Left lung (tissue), 10 donors: ENCODE measurements around the gene PALM. TPM values are rescaled to one million over a fixed set of nuclear protein-coding genes. Genes with fewer than 3 reads are reported as not detected.
"Not testable (repeated sequence)": the region's sequence is repeated elsewhere in the genome, so short reads cannot be mapped to it uniquely, and the experiment has no call there.

ENCODE experiments used
- ATAC-seq: fragments of 200-7000 bp; cut with Tn5 transposase; one replicate; pipeline ENCODE4 v1.9.1; 2020; ENCODE audit warnings: moderate library complexity
- DNase-seq, 4 donors: peaks; one replicate each; pipeline ENCODE4 v3.0.0-alpha.2; 2013 to 2020
- H3K27ac ChIP-seq, 2 donors: fragments of 200-600 bp; sonication (generic) in 1 of 2; one replicate each; pipeline versions ENCODE4 v1.5.0 to v1.8.0; 2020 to 2021
- H3K27me3 ChIP-seq, 2 donors: fragments of 200-600 bp; sonication (generic) in 1 of 2; one replicate each; pipeline versions ENCODE4 v1.5.0 to v1.8.0; 2020 to 2021
- H3K36me3 ChIP-seq, 2 donors: fragments of 200-600 bp; sonication (generic) in 1 of 2; one replicate each; pipeline versions ENCODE4 v1.5.0 to v1.8.0; 2020 to 2021
- H3K4me1 ChIP-seq, 2 donors: fragments of 200-600 bp; one replicate each; pipeline ENCODE4 v1.8.0; 2021
- H3K4me3 ChIP-seq, 2 donors: fragments of 200-600 bp; sonication (generic) in 1 of 2; one replicate each; pipeline versions ENCODE4 v1.5.0 to v1.8.0; 2020 to 2021; ENCODE audit warnings: mild to moderate bottlenecking in 1 of 2
- H3K9me3 ChIP-seq, 2 donors: fragments of 200-600 bp; sonication (generic) in 1 of 2; one replicate each; pipeline versions ENCODE4 v1.5.0 to v1.8.0; 2020 to 2021
- intact Hi-C, 2 donors: fragments of 100-400 bp; cut with DNase I; formaldehyde crosslinking; loops; one replicate each; pipeline versions ENCODE4 v1.11.2 to v1.14.2; 2022
- polyA plus RNA-seq, 6 donors: library from polyadenylated mRNA; unstranded; fragments of 120-200 nt; gene quantifications; one replicate each; pipeline ENCODE4 v1.2.1, GENCODE V29; 2013; ENCODE audit not compliant: insufficient read length in 6 of 6
- total RNA-seq, 2 donors: library from RNA; stranded (reverse); fragmentation: NEBNext Ultra II Directional; extraction: Animal tissue kit (Norgen Biotek cat#: 25700); gene quantifications; one replicate each; pipeline ENCODE4 v1.2.1, GENCODE V29; 2021
- TF ChIP-seq, protein P1 (sequence below), 2 donors: fragments of 200-600 bp; sonication (generic) in 1 of 2; IDR thresholded peaks; one replicate each; pipeline versions ENCODE4 v1.5.0 to v1.8.0; 2021; ENCODE audit warnings: antibody characterized with exemption in 2 of 2
- donor health status: DM: no; HTN: yes; CAD: no.
- donor health status: DM: no; HTN: no; CAD: no.

PALM gene
- total and polyA plus RNA-seq, 8 donors, result 30.2 to 59.7 (median 39.8) TPM

DNA sequence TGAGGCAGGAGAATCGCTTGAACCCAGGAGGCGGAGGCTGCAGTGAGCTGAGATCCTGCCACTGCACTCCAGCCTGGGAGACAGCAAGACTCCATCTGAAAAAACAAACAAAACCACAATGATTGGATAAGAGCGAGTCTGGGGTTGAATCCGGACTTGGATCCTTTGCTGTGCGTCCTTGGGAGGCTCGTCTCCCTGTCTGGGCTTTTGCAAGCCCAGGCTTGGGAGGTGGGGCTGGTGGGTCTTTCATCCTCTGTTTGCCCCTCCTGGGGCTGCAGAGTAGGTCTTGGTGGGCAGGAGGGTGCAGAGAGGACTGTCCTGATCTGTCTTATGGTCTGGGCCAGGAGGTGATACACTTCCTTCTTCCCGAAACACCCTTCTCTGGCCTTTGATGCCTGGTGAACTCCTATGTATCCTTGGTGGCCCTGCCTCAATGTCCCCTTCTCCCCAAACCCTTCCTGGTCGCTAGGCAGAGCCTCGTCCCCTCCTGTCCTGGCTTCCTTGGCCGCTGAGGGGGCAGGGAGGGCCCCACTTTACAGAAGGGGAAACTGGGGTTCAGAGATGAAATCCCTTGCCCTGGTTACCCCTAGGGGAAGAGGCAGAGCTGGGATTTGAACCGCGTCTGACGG lies 16.8 kb downstream of the PALM start:
- TF ChIP-seq, protein P1, sequence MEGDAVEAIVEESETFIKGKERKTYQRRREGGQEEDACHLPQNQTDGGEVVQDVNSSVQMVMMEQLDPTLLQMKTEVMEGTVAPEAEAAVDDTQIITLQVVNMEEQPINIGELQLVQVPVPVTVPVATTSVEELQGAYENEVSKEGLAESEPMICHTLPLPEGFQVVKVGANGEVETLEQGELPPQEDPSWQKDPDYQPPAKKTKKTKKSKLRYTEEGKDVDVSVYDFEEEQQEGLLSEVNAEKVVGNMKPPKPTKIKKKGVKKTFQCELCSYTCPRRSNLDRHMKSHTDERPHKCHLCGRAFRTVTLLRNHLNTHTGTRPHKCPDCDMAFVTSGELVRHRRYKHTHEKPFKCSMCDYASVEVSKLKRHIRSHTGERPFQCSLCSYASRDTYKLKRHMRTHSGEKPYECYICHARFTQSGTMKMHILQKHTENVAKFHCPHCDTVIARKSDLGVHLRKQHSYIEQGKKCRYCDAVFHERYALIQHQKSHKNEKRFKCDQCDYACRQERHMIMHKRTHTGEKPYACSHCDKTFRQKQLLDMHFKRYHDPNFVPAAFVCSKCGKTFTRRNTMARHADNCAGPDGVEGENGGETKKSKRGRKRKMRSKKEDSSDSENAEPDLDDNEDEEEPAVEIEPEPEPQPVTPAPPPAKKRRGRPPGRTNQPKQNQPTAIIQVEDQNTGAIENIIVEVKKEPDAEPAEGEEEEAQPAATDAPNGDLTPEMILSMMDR (IDR thresholded peaks at IDR 0.05), result no peak
- Histone ChIP-seq H3K9me3 (no peaks in the 10 kb centered on the region), H3K4me3 (no peak overlapping the region), H3K4me1 (peaks cover 0 to 16% of the 10 kb centered on the region in 2 donors), H3K27me3 (peaks cover 3 to 20% of the 10 kb centered on the region in 2 donors), H3K36me3 (no peaks in the 10 kb centered on the region), H3K27ac (no peak overlapping the region)
- ATAC-seq (no peak), DNase-seq (no peak)
- intact Hi-C loops, result no loop called here

DNA sequence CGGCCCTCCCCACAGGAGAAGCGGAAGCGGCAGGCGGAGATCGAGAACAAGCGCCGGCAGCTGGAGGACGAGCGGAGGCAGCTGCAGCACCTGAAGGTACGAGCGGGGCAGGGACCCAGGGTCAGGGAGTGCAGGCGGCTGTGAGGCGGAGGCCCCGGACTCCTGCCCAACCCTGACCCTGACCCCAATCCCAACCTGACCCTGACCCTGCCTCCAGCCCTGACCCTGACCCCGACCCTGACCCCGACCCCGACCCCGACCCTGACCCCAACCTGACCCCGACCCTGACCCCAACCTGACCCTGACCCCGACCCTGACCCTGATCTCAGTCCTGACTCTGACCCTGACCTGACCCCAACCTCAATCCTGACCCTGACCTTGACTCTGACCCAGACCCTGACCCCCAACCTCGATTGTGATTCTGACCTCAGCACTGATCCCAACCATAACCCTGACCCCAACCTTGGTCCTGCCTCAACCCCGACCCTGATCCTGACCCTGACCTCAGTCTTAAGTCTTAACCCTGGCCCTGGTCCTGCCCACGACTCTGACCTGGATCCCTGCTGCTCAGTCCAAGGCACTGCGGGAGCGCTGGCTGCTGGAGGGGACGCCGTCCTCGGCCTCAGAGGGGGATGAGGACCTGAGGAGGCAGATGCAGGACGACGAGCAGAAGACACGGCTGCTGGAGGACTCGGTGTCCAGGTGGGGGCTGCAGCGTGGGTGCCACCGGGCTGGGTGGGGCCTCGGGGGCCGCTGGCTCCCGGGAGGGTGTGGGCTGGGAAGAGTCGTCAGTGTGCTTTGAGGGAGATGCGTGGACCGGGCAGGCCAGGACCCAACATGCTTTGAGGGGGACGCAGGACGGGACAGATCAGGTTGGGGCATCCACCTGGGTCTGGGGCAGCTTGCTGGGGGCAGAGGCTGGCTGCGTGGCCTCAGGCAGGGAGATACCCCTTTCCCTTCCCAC lies 18.5 kb downstream of the PALM start:
- Histone ChIP-seq H3K27me3 (peaks cover 0 to 6% of the 10 kb centered on the region in 2 donors), H3K4me3 (no peak overlapping the region), H3K36me3 (no peaks in the 10 kb centered on the region), H3K27ac (peak overlapping the region; percentile 30 to 67), H3K4me1 (peaks cover 0 to 16% of the 10 kb centered on the region in 2 donors), H3K9me3 (no peaks in the 10 kb centered on the region)
- ATAC-seq, result no peak
- TF ChIP-seq, protein P1 (IDR thresholded peaks at IDR 0.05), result no peak
- no peak for DNase-seq
- intact Hi-C loops, result no loop called here

DNA sequence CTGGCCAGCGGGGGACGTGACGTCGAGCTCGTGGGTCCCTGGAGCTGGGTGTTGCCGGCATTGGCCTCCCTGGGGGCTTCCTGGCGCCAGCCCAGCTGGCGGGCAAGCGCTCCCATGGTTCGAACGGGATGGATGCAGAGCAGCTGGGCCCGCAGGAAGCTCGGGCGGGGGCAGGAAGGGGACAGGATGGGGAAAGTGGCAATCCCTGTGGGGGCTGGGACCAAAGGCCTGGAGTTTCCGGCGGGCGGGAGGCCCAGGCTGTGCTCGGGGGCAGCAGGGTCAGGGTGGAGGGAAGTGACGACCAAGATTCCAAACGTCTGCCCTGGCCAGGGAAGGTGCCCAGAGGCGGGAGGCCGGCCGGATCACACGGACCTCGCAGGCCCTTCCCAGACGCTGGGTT lies 19.3 kb downstream of the PALM start:
- peak in 3 of 4 donors; percentile 62 to 86 (median 81) for DNase-seq

DNA sequence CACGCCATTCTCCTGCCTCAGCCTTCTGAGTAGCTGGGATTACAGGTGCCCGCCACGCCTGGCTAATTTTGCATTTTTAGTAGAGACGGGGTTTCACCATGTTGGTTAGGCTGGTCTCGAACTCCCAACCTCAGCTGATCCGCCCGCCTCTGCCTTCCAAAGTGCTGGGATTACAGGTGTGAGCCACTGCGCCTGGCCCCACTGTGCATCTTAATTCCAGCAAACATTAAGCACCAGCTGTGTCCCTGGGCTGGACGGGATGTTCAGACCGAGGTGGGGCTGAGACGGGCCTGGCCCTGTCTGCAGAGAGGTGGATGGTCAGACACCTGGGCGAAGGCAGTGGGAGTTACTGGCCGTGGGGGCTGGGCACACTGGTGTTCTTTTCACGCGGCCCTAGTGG lies 20.8 kb downstream of the PALM start:
- DNase-seq, H3K36me3 ChIP-seq, H3K27me3 ChIP-seq, H3K4me3 ChIP-seq, H3K27ac ChIP-seq, ATAC-seq, H3K9me3 ChIP-seq, intact Hi-C loops: not testable (repeated sequence)
- H3K4me1 ChIP-seq, result peaks cover 0 to 17% of the 10 kb centered on the region in 2 donors

More for the DNA sequence above, 19.3 kb downstream of the PALM start:
- H3K27me3 ChIP-seq, result no peaks in the 10 kb centered on the region
- peak overlapping the region; percentile 56 to 67 for H3K27ac ChIP-seq
- peaks cover 0 to 10% of the 10 kb centered on the region in 2 donors for H3K4me1 ChIP-seq
- TF ChIP-seq, protein P1 (IDR thresholded peaks at IDR 0.05), result no peak
- intact Hi-C loops, result no loop called here
- no peaks in the 10 kb centered on the region for H3K36me3 ChIP-seq
- no peak overlapping the region for H3K4me3 ChIP-seq
- H3K9me3 ChIP-seq, result no peaks in the 10 kb centered on the region
- peak; percentile 46 for ATAC-seq

DNA sequence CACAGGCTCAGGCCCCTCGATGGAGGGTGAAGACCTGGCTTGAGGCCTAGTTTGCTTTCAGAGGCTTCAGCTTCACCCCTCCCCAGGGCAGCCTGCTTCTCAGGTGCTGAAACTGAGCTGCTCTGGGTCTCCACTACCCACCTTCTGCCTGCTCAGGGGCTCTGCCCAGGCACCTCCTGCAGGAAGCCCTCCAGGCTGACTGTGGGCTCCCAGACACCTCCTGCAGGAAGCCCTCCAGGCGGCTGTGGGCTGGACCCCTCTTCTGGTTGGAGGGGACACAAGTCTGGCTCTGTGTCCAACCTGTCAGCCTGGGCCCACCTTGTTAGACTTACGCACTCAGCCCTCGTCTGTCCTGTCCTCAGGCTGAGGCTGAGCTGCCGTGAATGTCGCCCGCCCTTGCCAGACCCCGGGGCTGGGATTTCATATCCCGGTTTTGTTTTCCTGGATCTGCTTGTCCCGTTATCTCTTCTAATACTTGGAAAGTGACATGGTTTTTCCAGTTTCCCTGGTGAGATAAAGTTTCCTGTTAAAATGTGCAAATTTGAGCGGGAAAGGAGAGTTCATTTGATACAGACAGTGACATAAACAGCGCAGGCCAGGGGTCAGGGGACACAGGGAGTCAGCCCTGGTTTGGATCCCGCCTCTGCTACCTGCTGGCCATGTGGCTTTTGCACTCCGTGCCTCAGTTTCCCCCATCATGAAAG lies 21.4 kb downstream of the PALM start:
- Histone ChIP-seq H3K27ac (no peak overlapping the region), H3K9me3 (no peaks in the 10 kb centered on the region), H3K4me1 (peaks cover 0 to 17% of the 10 kb centered on the region in 2 donors), H3K4me3 (no peak overlapping the region), H3K36me3 (no peaks in the 10 kb centered on the region), H3K27me3 (no peaks in the 10 kb centered on the region)
- ATAC-seq, result no peak
- DNase-seq, result no peak
- intact Hi-C loops, result loop anchor here in 1 of 2 donors (10.0 kb wide), 1 partner anchor 65 kb away; the partner anchor contains the start of gene RNF126
- TF ChIP-seq, protein P1 (IDR thresholded peaks at IDR 0.05), result no peak
